ENCODE data around the gene DUS3L. TPM values are rescaled to one million over a fixed set of nuclear protein-coding genes. Genes with fewer than 3 reads are reported as not detected.

The DUS3L gene
- total and polyA plus RNA-seq, 8 donors: 14.8 to 66.6 (median 21.2) TPM

GRCh38 chr19:5821521-5822180, 30.7 kb upstream of the DUS3L start:
- FAIRE-seq (no peak), ATAC-seq (no peak), DNase-seq (no peak)
- Histone ChIP-seq H3K27me3 (no peaks in the 10 kb centered on the region), H3K4me3 (no peak overlapping the region), H3K36me3 (no peaks in the 10 kb centered on the region), H3K4me1 (peaks cover 6% of the 10 kb centered on the region in 3 donors), H3K9me3 (no peaks in the 10 kb centered on the region), H3K27ac (no peak overlapping the region)
- intact Hi-C loops (cut with DNase I): no loop called here
- 42 to 46% methylated on average over 8 of the region's 8 CpGs for WGBS, 2 donors
- no peak for TF ChIP-seq CTCF (IDR thresholded peaks at IDR 0.05)

GRCh38 chr19:5820785-5821184, 29.8 kb upstream of the DUS3L start:
- Histone ChIP-seq H3K9me3 (no peaks in the 10 kb centered on the region), H3K4me3 (no peak overlapping the region), H3K36me3 (no peaks in the 10 kb centered on the region), H3K27me3 (no peaks in the 10 kb centered on the region), H3K27ac (no peak overlapping the region), H3K4me1 (peaks cover 6% of the 10 kb centered on the region in 3 donors)
- WGBS, 2 donors: 83 to 84% methylated on average over 6 of the region's 6 CpGs
- intact Hi-C loops (cut with DNase I): no loop called here
- no peak for DNase-seq
- ATAC-seq: no peak
- TF ChIP-seq CTCF (IDR thresholded peaks at IDR 0.05): no peak
- FAIRE-seq: no peak

- Histone ChIP-seq H3K9me3 (no peaks in the 10 kb centered on the region), H3K27ac (no peak overlapping the region), H3K36me3 (no peaks in the 10 kb centered on the region), H3K4me3 (no peak overlapping the region), H3K4me1 (peaks cover 6% of the 10 kb centered on the region in 3 donors), H3K27me3 (no peaks in the 10 kb centered on the region)
- ATAC-seq: peak in 3 of 4 donors; percentile 26 to 61 (median 60)
- intact Hi-C loops (cut with DNase I): no loop called here
- no peak for FAIRE-seq
- 69 to 70% methylated on average over 10 of the region's 10 CpGs for WGBS, 2 donors
- no peak for TF ChIP-seq CTCF (IDR thresholded peaks at IDR 0.05)
- DNase-seq: peak in 2 of 6 donors; percentile 50 to 67
Observed at GRCh38 chr19:5818594-5818993, 27.6 kb upstream of the DUS3L start.

GRCh38 chr19:5817218-5817617, 26.3 kb upstream of the DUS3L start:
- WGBS, 2 donors: 91 to 98% methylated on average over 2 of the region's 2 CpGs
- intact Hi-C loops (cut with DNase I): no loop called here
- DNase-seq (no peak), FAIRE-seq (no peak), ATAC-seq (no peak)
- no peaks in the 10 kb centered on the region for H3K36me3 ChIP-seq
- no peak overlapping the region for H3K27ac ChIP-seq
- no peaks in the 10 kb centered on the region for H3K9me3 ChIP-seq
- H3K27me3 ChIP-seq: no peaks in the 10 kb centered on the region
- no peak for TF ChIP-seq CTCF (IDR thresholded peaks at IDR 0.05)
- H3K4me3 ChIP-seq: no peak overlapping the region
- peaks cover 1 to 3% (median 2%) of the 10 kb centered on the region in 3 donors for H3K4me1 ChIP-seq

- DNase-seq (no peak), ATAC-seq (no peak), FAIRE-seq (no peak)
- no peaks in the 10 kb centered on the region for H3K27me3 ChIP-seq
- no peaks in the 10 kb centered on the region for H3K4me1 ChIP-seq
- H3K27ac ChIP-seq: no peak overlapping the region
- intact Hi-C loops (cut with DNase I): loop anchor here in 1 of 3 donors (5.0 kb wide), 1 partner anchor 82 kb away; no protein-coding TSS in a partner anchor
- H3K4me3 ChIP-seq: no peak overlapping the region
- no peaks in the 10 kb centered on the region for H3K36me3 ChIP-seq
- WGBS, 2 donors: 74% methylated on average over 11 of the region's 11 CpGs
- no peaks in the 10 kb centered on the region for H3K9me3 ChIP-seq
- no peak for TF ChIP-seq CTCF (IDR thresholded peaks at IDR 0.05)
Observed at GRCh38 chr19:5814852-5815246, 23.9 kb upstream of the DUS3L start.

Data from pancreas (tissue), 10 donors.